Lung (tissue), 12 donors: ENCODE measurements around the gene C19orf85. TPM values are rescaled to one million over a fixed set of nuclear protein-coding genes. Genes with fewer than 3 reads are reported as not detected.

Experiments used
- ATAC-seq: fragments of 200-7000 bp; cut with Tn5 transposase; one replicate; pipeline ENCODE4 v1.9.1; 2020; ENCODE audit warnings: moderate number of reproducible peaks; ENCODE audit not compliant: insufficient read depth, low FRiP score
- DNase-seq, 3 donors: peaks; one replicate each; pipeline ENCODE4 v3.0.0-alpha.2; 2013 to 2017
- H3K27ac ChIP-seq, 2 donors: one replicate each; pipeline ENCODE4 v1.5.1; 2013; ENCODE audit warnings: mild to moderate bottlenecking in 2 of 2, moderate library complexity in 2 of 2, control low read depth in 1 of 2, inconsistent platforms in 1 of 2, low read depth in 1 of 2, low read length in 1 of 2
- H3K27me3 ChIP-seq, 3 donors: one replicate each; pipeline ENCODE4 v1.5.1; 2013; ENCODE audit warnings: low read length in 2 of 3; ENCODE audit not compliant: control insufficient read depth in 3 of 3, insufficient read depth in 3 of 3
- H3K36me3 ChIP-seq, 4 donors: one replicate each; pipeline ENCODE4 v1.5.1; 2013; ENCODE audit warnings: low read length in 4 of 4, mild to moderate bottlenecking in 1 of 4, moderate library complexity in 1 of 4; ENCODE audit not compliant: control insufficient read depth in 4 of 4, insufficient read depth in 4 of 4
- H3K4me1 ChIP-seq, 5 donors: one replicate each; pipeline ENCODE4 v1.5.1; 2013; ENCODE audit warnings: low read length in 5 of 5, mild to moderate bottlenecking in 2 of 5, moderate library complexity in 1 of 5; ENCODE audit not compliant: control insufficient read depth in 5 of 5, insufficient read depth in 5 of 5
- H3K4me3 ChIP-seq: one replicate; pipeline ENCODE4 v1.5.1; 2013; ENCODE audit warnings: mild to moderate bottlenecking, control low read depth, moderate library complexity
- H3K9ac ChIP-seq, 2 donors: one replicate each; pipeline ENCODE4 v1.5.1; 2013; ENCODE audit warnings: low read length in 2 of 2, control low read depth in 1 of 2; ENCODE audit not compliant: insufficient read depth in 1 of 2
- H3K9me3 ChIP-seq, 4 donors: one replicate each; pipeline ENCODE4 v1.5.1; 2013; ENCODE audit warnings: low read length in 3 of 4, mild to moderate bottlenecking in 1 of 4, moderate library complexity in 1 of 4; ENCODE audit not compliant: control insufficient read depth in 4 of 4, insufficient read depth in 3 of 4
- WGBS, 2 donors: extraction: QIAGEN DNeasy Blood & Tissue Kit; methylation state at CpG; one replicate each; pipeline ENCODE4 v1.1.7; 2013; 5-methylcytosine and 5-hydroxymethylcytosine counted together
- polyA plus RNA-seq, 2 donors: library from polyadenylated mRNA; stranded (reverse); fragments of 200-250 nt; gene quantifications; one replicate each; pipeline ENCODE4 v1.2.1, GENCODE V29; 2013
- total RNA-seq, 2 donors: library from RNA; depleted of rRNA in 1 of 2; stranded (reverse); fragments of >200 nt in 1 of 2; gene quantifications; one replicate each; pipeline ENCODE4 v1.2.1, GENCODE V29; 2014 to 2021
- TF ChIP-seq, protein P1 (sequence below): IDR thresholded peaks from 2 replicates; pipeline ENCODE4 v1.5.1; 2012; ENCODE audit warnings: mild to moderate bottlenecking; ENCODE audit errors: control extremely low read depth, extremely low read depth
- donor health status: control.
- donor health status: control.
- donor health status: Bipolar disorder and iron deficiency.
- donor health status: healthy.
- donor health status: DM: yes; HTN: yes; CAD: no.

C19orf85 gene
- total and polyA plus RNA-seq, 4 donors: not detected

DNA sequence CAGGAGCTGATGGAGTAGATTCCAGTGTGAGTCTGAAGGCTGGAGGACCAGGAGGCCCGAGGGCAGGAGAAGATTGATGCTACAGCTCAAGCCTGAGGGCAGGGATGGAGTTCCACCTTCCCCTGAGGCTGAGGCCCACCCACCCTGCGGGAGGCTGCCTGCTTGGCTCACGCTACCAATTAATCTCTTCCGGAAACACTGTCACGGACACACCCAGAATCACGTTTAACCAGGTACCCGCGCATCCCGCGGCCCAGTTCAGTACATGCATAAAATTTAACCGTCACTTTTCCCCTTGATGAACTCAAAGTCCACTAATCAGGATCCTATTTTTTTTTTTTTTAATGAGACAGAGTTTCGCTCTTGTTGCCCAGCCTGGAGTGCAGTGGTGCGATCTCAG is 6.7 kb upstream of the C19orf85 start:
- DNase-seq (no peak), ATAC-seq (no peak)
- WGBS, 2 donors: 86 to 87% methylated on average over 13 of the region's 13 CpGs
- no peaks in the 10 kb centered on the region for H3K36me3 ChIP-seq
- peaks cover 0 to 10% (median 0%) of the 10 kb centered on the region in 5 donors for H3K4me1 ChIP-seq
- no peaks in the 10 kb centered on the region for H3K9me3 ChIP-seq
- no peaks in the 10 kb centered on the region for H3K27me3 ChIP-seq
- H3K9ac ChIP-seq: no peak overlapping the region
- H3K4me3 ChIP-seq: no peak overlapping the region
- no peak overlapping the region for H3K27ac ChIP-seq
- TF ChIP-seq, protein P1, sequence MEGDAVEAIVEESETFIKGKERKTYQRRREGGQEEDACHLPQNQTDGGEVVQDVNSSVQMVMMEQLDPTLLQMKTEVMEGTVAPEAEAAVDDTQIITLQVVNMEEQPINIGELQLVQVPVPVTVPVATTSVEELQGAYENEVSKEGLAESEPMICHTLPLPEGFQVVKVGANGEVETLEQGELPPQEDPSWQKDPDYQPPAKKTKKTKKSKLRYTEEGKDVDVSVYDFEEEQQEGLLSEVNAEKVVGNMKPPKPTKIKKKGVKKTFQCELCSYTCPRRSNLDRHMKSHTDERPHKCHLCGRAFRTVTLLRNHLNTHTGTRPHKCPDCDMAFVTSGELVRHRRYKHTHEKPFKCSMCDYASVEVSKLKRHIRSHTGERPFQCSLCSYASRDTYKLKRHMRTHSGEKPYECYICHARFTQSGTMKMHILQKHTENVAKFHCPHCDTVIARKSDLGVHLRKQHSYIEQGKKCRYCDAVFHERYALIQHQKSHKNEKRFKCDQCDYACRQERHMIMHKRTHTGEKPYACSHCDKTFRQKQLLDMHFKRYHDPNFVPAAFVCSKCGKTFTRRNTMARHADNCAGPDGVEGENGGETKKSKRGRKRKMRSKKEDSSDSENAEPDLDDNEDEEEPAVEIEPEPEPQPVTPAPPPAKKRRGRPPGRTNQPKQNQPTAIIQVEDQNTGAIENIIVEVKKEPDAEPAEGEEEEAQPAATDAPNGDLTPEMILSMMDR: no peak

DNA sequence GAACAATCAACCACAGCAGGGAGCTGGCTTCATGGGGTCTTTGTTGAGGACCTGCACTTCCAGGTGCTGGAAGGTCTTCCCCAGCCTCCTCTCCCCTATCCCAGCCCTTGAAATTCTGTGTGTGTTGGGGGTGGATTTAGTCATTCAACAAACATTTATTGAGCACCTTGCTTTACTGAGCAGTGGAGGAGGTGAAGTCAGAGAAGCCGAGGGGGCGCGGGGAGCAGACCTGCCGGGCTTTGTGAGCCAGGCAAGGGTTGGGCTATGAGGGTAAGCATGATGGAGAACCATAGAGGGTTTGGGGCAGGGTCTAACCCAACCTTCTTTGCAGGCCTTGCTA is 3.5 kb upstream of the C19orf85 start:
- Histone ChIP-seq H3K4me1 (peaks cover 0 to 4% (median 0%) of the 10 kb centered on the region in 5 donors), H3K36me3 (no peaks in the 10 kb centered on the region), H3K4me3 (no peak overlapping the region), H3K27me3 (no peaks in the 10 kb centered on the region), H3K9ac (no peak overlapping the region), H3K27ac (no peak overlapping the region), H3K9me3 (no peaks in the 10 kb centered on the region)
- ATAC-seq (no peak), DNase-seq (no peak)
- 14 to 22% methylated on average over 4 of the region's 4 CpGs for WGBS, 2 donors
- TF ChIP-seq, protein P1: no peak

DNA sequence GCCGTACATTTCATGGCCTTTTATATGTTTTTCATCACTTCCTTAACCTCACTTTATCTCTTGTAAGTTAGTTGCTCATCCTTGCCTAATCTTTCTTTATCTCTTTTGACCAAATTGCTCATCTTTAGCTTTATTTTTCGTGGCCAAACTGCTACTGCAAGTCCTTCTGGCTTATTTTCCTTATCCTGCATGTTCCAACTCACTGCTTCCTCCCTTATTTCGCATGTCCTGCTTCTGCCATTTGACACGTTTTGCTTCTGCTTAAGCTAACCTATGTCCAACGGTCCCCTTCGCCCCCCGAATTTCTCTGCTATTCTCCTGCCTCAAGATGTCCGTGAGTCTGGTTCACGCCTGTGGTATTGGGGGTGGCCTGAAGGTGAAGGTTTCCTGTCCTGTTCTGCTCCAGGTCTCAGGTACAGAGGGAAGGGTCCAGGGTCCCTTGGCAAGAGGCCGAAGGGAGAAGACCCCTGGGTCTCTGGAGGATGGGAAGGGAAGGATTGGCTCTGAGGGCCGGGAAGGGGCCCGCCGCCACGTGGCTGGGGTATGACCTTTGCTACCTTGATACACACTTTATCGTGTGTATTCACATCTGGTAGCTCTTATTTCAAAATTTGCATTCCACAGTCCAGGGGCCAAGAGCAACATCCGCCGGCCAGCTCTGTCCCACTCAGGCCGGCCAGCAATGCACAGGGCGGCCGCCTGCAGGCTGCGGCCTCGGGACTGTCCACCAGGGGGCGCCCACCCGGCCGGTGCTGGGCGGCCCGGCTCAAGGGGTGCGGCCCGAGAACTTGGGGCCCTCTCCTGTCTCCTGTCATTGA is 2.9 kb upstream of the C19orf85 start:
- DNase-seq: peak in 2 of 3 donors; percentile 45 to 55
- H3K4me1 ChIP-seq: peaks cover 0 to 4% (median 0%) of the 10 kb centered on the region in 5 donors
- no peaks in the 10 kb centered on the region for H3K36me3 ChIP-seq
- ATAC-seq: peak; percentile 90
- H3K27ac ChIP-seq: no peak overlapping the region
- H3K9me3 ChIP-seq: no peaks in the 10 kb centered on the region
- WGBS, 2 donors: 31 to 38% methylated on average over 28 to 29 of the region's 29 CpGs
- H3K4me3 ChIP-seq: no peak overlapping the region
- no peaks in the 10 kb centered on the region for H3K27me3 ChIP-seq
- no peak overlapping the region for H3K9ac ChIP-seq
- TF ChIP-seq, protein P1: peak; percentile 82
